Measurements from ENCODE around the gene SLC31A1. TPM values are rescaled to one million over a fixed set of nuclear protein-coding genes. Genes with fewer than 3 reads are reported as not detected.

SLC31A1 gene
- total RNA-seq, 1 experiment from 2014 or later, result 17.6 TPM

DNA sequence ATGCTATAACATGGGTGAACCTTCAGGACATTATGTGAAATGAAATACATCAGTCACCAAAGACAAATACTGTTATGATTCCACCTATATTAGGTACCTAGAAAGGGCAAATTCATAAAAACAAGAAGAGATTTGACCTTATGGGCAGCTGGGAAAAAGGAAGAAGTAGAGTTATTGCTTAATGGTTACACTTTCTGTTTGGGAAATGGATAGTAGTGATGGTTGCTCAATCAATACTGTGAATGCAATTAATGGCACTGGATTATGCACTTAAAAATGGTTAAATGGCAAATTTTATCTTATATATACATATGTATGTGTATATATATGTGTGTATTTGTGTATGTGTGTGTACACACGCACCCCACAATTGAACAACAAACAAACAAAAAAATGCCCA is 15.5 kb upstream of the SLC31A1 start:
- Histone ChIP-seq H3K36me3 (ENCODE audit: control insufficient read depth, insufficient read depth, low read length) (peaks cover 2% of the 10 kb centered on the region; the same call in 1 of the 2 replicates), H3K4me3 (ENCODE audit: low read depth in 2 of 2, low read length in 2 of 2) (no peak overlapping the region), H3K4me1 (ENCODE audit: control insufficient read depth, insufficient read depth, low read length) (no peaks in the 10 kb centered on the region), H3K9me3 (ENCODE audit: control insufficient read depth, insufficient read depth, low read depth, low read length) (no peaks in the 10 kb centered on the region), H3K27me3 (ENCODE audit: control insufficient read depth, insufficient read depth, low read length) (no peaks in the 10 kb centered on the region), H3K27ac (ENCODE audit: low read length) (no peak overlapping the region)
- ATAC-seq, result no peak
- BruUV-seq (replicated peaks), result no TSS peak
- intact Hi-C loops (cut with micrococcal nuclease; ENCODE audit: unreplicated experiment) (no loop called here), in situ Hi-C loops (cut with HindIII; ENCODE audit: low pct_unique_long_range_greater_than_20kb, low sequenced_read_pairs) (no loop called here)
- TF ChIP-seq POLR2AphosphoS5 (IDR thresholded peaks at IDR 0.05; ENCODE audit: low read depth, low read length) (no peak), REST (IDR thresholded peaks at IDR 0.05; ENCODE audit: insufficient read depth in 1 of 2, low read depth in 2 of 2, low read length in 1 of 2) (no peak), SIN3A (IDR thresholded peaks at IDR 0.05; ENCODE audit: borderline replicate concordance, insufficient read depth, low read depth, low read length) (no peak), CTCF (IDR thresholded peaks at IDR 0.05) (no peak), TCF7L2 (IDR thresholded peaks at IDR 0.05; ENCODE audit: low read depth, low read length) (no peak)
- POLR2A ChIA-PET, result no interaction called here
- no peak for DNase-seq (ENCODE audit: low read depth, low spot score)
- CTCF ChIA-PET, result no interaction called here

- no peak overlapping the region for H3K4me3 ChIP-seq (ENCODE audit: low read depth in 2 of 2, low read length in 2 of 2)
- ChIA-PET CTCF (no interaction called here), POLR2A (no interaction called here)
- no peaks in the 10 kb centered on the region for H3K27me3 ChIP-seq (ENCODE audit: control insufficient read depth, insufficient read depth, low read length)
- H3K27ac ChIP-seq (ENCODE audit: low read length), result no peak overlapping the region
- BruUV-seq (replicated peaks), result no TSS peak
- no peak for DNase-seq (ENCODE audit: low read depth, low spot score)
- TF ChIP-seq TCF7L2 (IDR thresholded peaks at IDR 0.05; ENCODE audit: low read depth, low read length), result no peak
- no peak for TF ChIP-seq POLR2AphosphoS5 (IDR thresholded peaks at IDR 0.05; ENCODE audit: low read depth, low read length)
- no peak for TF ChIP-seq SIN3A (IDR thresholded peaks at IDR 0.05; ENCODE audit: borderline replicate concordance, insufficient read depth, low read depth, low read length)
- TF ChIP-seq CTCF (IDR thresholded peaks at IDR 0.05), result no peak
- no peak for TF ChIP-seq REST (IDR thresholded peaks at IDR 0.05; ENCODE audit: insufficient read depth in 1 of 2, low read depth in 2 of 2, low read length in 1 of 2)
- ATAC-seq, result no peak
- no peaks in the 10 kb centered on the region for H3K36me3 ChIP-seq (ENCODE audit: control insufficient read depth, insufficient read depth, low read length)
- in situ Hi-C loops (cut with HindIII; ENCODE audit: low pct_unique_long_range_greater_than_20kb, low sequenced_read_pairs), result no loop called here
- H3K9me3 ChIP-seq (ENCODE audit: control insufficient read depth, insufficient read depth, low read depth, low read length), result no peaks in the 10 kb centered on the region
- no peaks in the 10 kb centered on the region; the same call in 1 of the 2 replicates for H3K4me1 ChIP-seq (ENCODE audit: control insufficient read depth, insufficient read depth, low read length)
- intact Hi-C loops (cut with micrococcal nuclease; ENCODE audit: unreplicated experiment), result no loop called here
Measured at GRCh38 chr9:113210815-113211214, 10.5 kb upstream of the SLC31A1 start.

Data from Panc1 (cell line).